Left renal pelvis (tissue), 4 donors: Measurements from ENCODE around the gene BAG5. TPM values are rescaled to one million over a fixed set of nuclear protein-coding genes. Genes with fewer than 3 reads are reported as not detected.

ENCODE experiments used
- DNase-seq, 4 donors: peaks; one replicate each; pipeline ENCODE4 v3.0.0-alpha.2; 2013; ENCODE audit warnings: low read depth in 4 of 4, low spot score in 3 of 4
- polyA plus RNA-seq, 4 donors: library from polyadenylated mRNA; unstranded; fragments of 120-200 nt; gene quantifications; one replicate each; pipeline ENCODE4 v1.2.1, GENCODE V29; 2013; ENCODE audit not compliant: insufficient read length in 4 of 4

BAG5 gene
- polyA plus RNA-seq, 4 donors = 22.7 to 34.6 (median 31.5) TPM

- DNase-seq = no peak
These were observed 14.5 kb downstream of the BAG5 start for GRCh38 chr14:103547941-103548462.

GRCh38 chr14:103547455-103547940 is 15.0 kb downstream of the BAG5 start:
- DNase-seq = no peak

- no peak for DNase-seq
These were observed 15.6 kb downstream of the BAG5 start for GRCh38 chr14:103546652-103547454.

DNA sequence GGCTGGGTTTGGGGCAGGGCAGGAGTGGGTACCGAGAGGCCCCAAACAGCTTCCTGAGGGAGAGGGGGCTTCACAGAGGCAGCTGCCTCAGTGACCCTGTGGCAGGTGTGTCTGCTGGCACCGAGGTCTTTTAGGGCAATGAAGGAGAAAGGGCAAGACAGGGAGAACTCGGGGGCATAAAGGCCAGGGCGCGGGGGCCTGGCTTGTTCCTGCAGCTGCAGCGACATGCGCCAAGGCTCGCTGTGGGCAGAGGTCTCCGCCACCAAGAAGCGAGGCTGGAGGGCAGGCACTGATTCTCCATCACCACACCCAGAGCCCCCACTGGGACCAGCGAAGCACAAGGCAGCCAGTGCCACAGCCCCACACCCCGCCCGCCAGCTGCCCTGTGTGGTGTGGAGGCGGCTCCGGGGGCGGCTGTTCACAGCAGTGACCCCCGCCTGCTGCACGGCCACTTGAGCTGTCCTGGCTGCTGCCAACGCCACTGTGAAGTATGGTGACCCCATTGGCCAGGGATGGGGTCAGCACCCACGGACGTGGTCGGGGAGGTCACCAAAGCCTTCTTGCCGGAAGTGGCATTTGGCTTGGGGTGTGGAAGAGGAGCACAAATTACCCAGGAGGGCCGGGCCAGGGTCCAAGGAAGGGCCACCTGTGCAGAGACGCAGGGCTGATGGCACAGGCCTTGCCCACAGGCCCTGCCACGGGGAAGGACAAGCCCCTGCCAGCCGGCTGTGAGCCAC is 16.4 kb downstream of the BAG5 start:
- DNase-seq = no peak

GRCh38 chr14:103545219-103545914 is 17.1 kb downstream of the BAG5 start:
- DNase-seq = no peak

- DNase-seq = no peak
These were observed 17.9 kb downstream of the BAG5 start for GRCh38 chr14:103544388-103545218.

- no peak for DNase-seq
These were observed 18.6 kb downstream of the BAG5 start for GRCh38 chr14:103543721-103544387.

DNA sequence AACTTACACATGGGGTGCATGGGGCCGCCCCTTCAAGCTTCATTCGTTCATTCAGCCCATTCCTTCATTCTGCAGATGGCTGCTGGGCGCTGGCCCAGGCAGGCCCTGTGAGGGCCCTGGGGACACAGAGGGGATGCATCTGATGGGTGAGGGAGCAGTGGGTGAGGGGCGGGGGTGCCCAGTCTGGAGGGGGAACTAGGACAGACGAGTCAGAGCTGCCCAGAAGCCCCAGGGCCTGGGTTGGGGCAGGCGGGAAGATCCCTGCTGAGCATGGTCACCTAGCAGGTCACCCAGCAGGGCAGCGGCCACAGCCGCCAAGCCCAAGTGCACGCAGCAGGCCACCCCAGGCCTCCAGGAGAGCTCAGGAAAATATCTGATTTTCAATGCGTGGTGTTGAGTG is 19.3 kb downstream of the BAG5 start:
- no peak for DNase-seq

GRCh38 chr14:103542605-103543088 is 19.8 kb downstream of the BAG5 start:
- no peak for DNase-seq

DNA sequence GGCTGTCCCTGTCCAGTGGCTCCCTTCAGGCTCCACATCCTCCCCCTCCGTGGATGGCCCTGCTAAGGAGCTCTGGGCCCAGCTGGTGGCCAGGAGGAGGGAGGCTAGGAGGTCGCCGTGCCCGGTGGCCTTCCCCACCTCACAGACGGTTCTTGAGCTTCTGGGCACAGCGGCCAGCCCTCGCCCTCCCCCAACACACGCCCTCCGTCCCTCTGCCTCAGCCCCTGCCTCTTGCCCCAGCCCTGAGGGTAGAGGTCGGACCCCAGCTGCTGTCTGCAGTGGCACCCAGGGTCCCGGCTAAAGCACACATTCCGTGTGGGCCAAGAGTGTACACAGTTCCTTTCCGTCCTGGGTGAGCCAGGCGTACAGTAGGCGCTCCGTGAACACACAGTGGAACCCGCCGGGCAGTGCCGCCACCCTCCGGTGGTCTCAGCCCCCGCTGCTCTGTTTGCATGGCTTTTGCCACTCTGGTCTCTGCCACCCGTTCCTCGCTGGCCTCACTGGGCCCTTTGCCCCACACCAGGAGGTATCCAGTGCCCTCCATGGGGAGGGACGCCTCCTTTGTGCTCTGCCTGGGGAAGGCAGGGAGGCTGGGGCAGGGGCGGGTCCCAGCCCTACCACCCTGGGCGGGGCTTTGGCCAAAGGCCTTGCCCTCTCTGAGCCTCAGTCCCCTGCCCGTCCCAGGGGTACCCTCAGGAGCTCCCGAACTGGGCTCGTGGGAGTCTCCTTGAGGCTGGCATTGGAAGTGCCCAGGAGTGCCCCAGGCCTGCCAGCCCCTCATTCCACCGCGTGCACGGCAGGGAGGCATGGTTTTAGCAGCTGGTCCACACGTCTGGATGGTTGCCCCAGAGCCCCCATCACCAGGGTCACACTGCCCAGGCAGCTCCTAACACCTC is 20.5 kb downstream of the BAG5 start:
- DNase-seq = no peak

GRCh38 chr14:103540821-103541708 is 21.4 kb downstream of the BAG5 start:
- no peak for DNase-seq

GRCh38 chr14:103539056-103539825 is 23.2 kb downstream of the BAG5 start:
- no peak for DNase-seq

- DNase-seq = no peak
These were observed 24.0 kb downstream of the BAG5 start for GRCh38 chr14:103538291-103539055.

DNA sequence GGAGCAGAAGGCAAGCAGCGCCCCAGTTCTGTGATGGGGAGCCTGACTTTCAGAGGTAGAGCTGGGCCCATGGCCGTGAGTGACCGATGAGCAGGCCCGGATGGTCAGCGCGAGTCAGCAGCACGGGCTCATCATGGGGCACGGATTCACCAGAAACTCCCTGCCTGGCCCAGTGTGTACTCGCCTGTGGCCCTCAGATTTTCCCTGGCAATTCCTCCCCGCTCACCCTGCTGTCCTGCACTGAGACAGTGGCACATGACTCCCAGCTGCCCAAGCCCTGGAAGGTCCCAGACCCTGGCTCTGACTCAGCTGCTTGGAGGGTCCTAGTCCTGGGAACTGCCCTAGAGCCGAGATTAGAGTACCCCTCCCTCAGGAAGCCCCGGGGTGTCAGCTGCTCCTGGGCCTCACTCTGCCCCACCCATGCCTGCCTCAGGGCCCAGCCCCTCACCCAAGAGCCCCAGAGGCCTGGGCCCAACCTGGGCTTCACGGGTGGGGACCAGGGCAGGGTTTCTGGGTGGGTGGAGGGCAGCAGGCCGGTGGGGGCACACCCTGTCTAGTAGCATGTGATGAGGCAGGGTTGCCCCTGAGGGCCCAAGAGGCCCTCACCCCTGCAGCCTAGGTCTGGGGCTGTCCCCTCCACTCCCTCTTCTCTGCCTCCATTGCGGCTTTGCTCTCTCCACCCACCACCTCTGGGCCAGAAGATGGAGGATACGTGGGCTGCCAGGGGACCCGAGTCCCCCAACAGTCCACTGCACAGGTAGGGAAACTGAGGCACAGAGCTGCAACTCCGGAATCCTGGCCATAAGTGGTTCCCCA is 25.1 kb downstream of the BAG5 start:
- DNase-seq = no peak

DNA sequence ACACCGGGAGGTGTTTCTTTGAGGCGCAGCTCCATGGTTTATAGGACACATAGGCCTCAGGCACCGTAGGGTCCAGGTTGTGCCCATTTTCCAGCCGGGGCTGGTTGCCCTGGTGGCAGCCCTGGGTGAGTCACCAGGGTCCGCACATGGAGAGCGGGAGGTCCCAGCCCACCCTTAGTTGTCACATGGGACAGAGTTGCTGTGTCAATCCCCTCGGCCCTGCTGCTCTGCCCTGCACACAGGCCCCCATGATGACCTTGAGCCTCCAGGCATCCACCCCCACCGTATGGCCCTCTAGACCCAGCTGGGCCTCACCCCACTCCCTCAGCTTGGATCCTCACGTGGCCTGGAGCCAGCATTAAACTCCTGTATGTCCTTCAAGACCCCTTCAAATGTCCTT is 25.8 kb downstream of the BAG5 start:
- no peak for DNase-seq
